Sigmoid colon (tissue), 7 donors: ENCODE measurements around the gene ST6GALNAC3. TPM values are rescaled to one million over a fixed set of nuclear protein-coding genes. Genes with fewer than 3 reads are reported as not detected.

Experiments used
- DNase-seq: peaks from one replicate; pipeline ENCODE4 v3.0.0-alpha.2; 2019
- H3K27ac ChIP-seq, 4 donors: fragments of 200-600 bp; sonication (generic); one replicate each; pipeline ENCODE4 v1.5.1; 2016 to 2019; ENCODE audit warnings: mild to moderate bottlenecking in 1 of 4
- H3K27me3 ChIP-seq, 3 donors: fragments of 200-600 bp; sonication (generic); one replicate each; pipeline ENCODE4 v1.5.1; 2019; ENCODE audit warnings: mild to moderate bottlenecking in 1 of 3
- H3K36me3 ChIP-seq, 4 donors: fragments of 200-600 bp; sonication (generic); one replicate each; pipeline ENCODE4 v1.5.1; 2016 to 2019
- H3K4me1 ChIP-seq, 4 donors: fragments of 200-600 bp; sonication (generic); one replicate each; pipeline ENCODE4 v1.5.1; 2017 to 2019
- H3K4me3 ChIP-seq, 4 donors: fragments of 200-600 bp; sonication (generic); one replicate each; pipeline ENCODE4 v1.5.1; 2017 to 2019; ENCODE audit warnings: mild to moderate bottlenecking in 2 of 4, moderate library complexity in 1 of 4
- H3K9me3 ChIP-seq, 4 donors: fragments of 200-600 bp in 3 of 4; sonication (generic) in 3 of 4; one replicate each; pipeline versions ENCODE4 v1.5.1 to v1.6.1; 2013 to 2019
- CTCF ChIP-seq, 4 experiments: fragments of 450-650 bp in 3 of 4; fragments of 200-600 bp in 1 of 4; IDR thresholded peaks; one replicate each; pipeline ENCODE4 v1.5.1; 2016 to 2019; ENCODE audit warnings: antibody characterized with exemption in 4 of 4, mild to moderate bottlenecking in 3 of 4, moderate library complexity in 2 of 4
- EP300 ChIP-seq, 4 donors: sonication (generic); formaldehyde crosslinking; IDR thresholded peaks; one replicate each; pipeline ENCODE4 v1.6.1; 2017; ENCODE audit warnings: antibody characterized with exemption in 4 of 4
- POLR2A ChIP-seq, 2 donors: fragments of 450-650 bp; IDR thresholded peaks; one replicate each; pipeline ENCODE4 v1.6.1; 2016; ENCODE audit warnings: antibody characterized with exemption in 2 of 2, mild to moderate bottlenecking in 2 of 2, moderate library complexity in 2 of 2
- POLR2AphosphoS5 ChIP-seq, 4 donors: sonication (generic); formaldehyde crosslinking; IDR thresholded peaks; one replicate each; pipeline ENCODE4 v1.6.1; 2017; ENCODE audit warnings: antibody characterized with exemption in 4 of 4
- WGBS, 2 donors: extraction: QIAGEN DNeasy Blood & Tissue Kit; methylation state at CpG; one replicate each; pipeline ENCODE4 v1.1.7; 2013; 5-methylcytosine and 5-hydroxymethylcytosine counted together
- intact Hi-C: fragments of 100-400 bp; cut with DNase I; formaldehyde crosslinking; loops from one replicate; pipeline ENCODE4 v1.15.1; 2023
- polyA plus RNA-seq, 3 donors: library from polyadenylated mRNA; stranded (reverse); fragments of 200-250 nt; gene quantifications; one replicate each; pipeline ENCODE4 v1.2.3, GENCODE V29; 2013
- total RNA-seq, 4 donors: library from RNA; depleted of rRNA; stranded (reverse); fragments of >200 nt; gene quantifications; one replicate each; pipeline ENCODE4 v1.1.0, GENCODE V29; 2016
- donor health status: healthy with polysubstance abuse.
- donor health status: Bipolar disorder and iron deficiency.
- donor health status: healthy.

The ST6GALNAC3 gene
- total and polyA plus RNA-seq, 7 donors: 1.6 to 7.5 (median 2.5) TPM

DNA sequence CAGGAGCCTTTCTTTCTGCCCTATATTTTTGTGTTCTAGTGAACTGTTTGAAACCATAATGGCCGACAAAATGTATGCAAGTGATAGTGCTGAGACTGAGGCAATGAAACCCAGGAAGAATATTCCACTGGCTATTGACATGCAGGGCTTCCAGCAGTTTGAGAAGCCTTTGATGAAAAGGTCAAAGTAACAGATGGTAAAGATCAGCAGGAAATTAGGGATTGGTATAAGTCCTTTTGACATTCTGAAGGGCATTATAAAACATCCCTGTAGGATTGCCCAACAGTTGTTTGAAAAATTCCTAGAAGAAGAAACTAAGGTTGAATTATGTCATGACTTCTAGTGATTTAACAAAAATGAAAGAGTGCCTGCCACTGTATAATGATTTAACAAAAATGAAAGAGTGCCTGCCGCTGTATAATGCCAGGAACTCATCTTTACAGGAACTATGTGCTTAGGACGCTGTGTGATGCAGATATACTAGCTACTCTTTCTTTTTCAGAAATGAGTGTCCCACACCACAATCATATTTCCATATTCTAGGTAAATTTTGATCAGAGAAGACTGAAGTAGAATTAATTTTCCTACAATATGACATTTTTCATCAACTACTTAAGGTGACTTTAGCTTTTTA lies 508.8 kb downstream of the ST6GALNAC3 start:
- Histone ChIP-seq H3K27me3 (no peaks in the 10 kb centered on the region), H3K27ac (no peak overlapping the region), H3K4me1 (no peaks in the 10 kb centered on the region), H3K9me3 (no peaks in the 10 kb centered on the region), H3K36me3 (no peaks in the 10 kb centered on the region), H3K4me3 (no peak overlapping the region)
- no peak for DNase-seq
- TF ChIP-seq EP300 (IDR thresholded peaks at IDR 0.05) (no peak), POLR2AphosphoS5 (IDR thresholded peaks at IDR 0.05) (no peak), CTCF (IDR thresholded peaks at IDR 0.05) (no peak), POLR2A (IDR thresholded peaks at IDR 0.05) (no peak)
- WGBS, 2 donors: 84 to 93% methylated on average over 3 of the region's 3 CpGs
- intact Hi-C loops: no loop called here

GRCh38 chr1:76583875-76584477 lies 509.4 kb downstream of the ST6GALNAC3 start:
- H3K27ac ChIP-seq: no peak overlapping the region
- no peaks in the 10 kb centered on the region for H3K36me3 ChIP-seq
- intact Hi-C loops: no loop called here
- no peak for DNase-seq
- TF ChIP-seq POLR2A (IDR thresholded peaks at IDR 0.05): no peak
- no peak for TF ChIP-seq CTCF (IDR thresholded peaks at IDR 0.05)
- no peak for TF ChIP-seq EP300 (IDR thresholded peaks at IDR 0.05)
- TF ChIP-seq POLR2AphosphoS5 (IDR thresholded peaks at IDR 0.05): no peak
- H3K4me1 ChIP-seq: no peaks in the 10 kb centered on the region
- H3K4me3 ChIP-seq: no peak overlapping the region
- no peaks in the 10 kb centered on the region for H3K27me3 ChIP-seq
- WGBS, 2 donors: 92 to 94% methylated on average over 1 of the region's 1 CpG
- H3K9me3 ChIP-seq: no peaks in the 10 kb centered on the region

DNA sequence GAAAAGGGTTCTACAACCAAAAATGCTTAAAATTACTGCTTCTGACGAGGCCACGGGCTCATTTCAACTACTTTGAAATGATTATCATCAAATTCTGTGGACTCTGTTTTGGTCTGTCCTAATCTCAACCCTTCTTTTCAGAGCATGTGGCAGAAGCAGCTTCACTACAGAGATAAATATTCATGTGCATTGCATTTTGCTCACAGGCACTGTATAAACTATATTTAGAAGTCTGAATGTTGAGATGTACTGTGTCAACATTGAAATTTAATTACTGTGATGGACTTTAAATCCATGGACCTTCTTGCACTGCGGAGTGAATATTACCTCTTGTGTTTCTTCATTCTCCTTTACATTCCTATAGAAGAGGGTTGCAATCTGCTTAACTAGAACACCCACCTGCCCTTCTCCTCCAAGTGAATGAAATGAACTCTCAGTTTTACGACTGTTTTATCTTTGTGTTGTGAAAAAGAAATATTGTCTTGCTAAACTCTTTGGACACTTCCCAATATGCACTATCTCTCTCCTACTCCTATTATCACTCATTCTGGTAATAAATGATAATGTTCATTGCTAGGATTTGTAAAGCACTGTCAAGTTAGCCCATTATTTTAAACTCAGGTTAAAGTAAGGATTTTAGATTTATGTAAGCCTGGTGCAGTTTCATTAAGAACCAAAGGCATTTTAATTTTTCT lies 511.6 kb downstream of the ST6GALNAC3 start:
- TF ChIP-seq POLR2A (IDR thresholded peaks at IDR 0.05) (no peak), POLR2AphosphoS5 (IDR thresholded peaks at IDR 0.05) (no peak), EP300 (IDR thresholded peaks at IDR 0.05) (no peak), CTCF (IDR thresholded peaks at IDR 0.05) (no peak)
- no peak overlapping the region for H3K27ac ChIP-seq
- no peaks in the 10 kb centered on the region for H3K4me1 ChIP-seq
- H3K27me3 ChIP-seq: no peaks in the 10 kb centered on the region
- intact Hi-C loops: no loop called here
- H3K4me3 ChIP-seq: no peak overlapping the region
- WGBS, 2 donors: 65 to 82% methylated on average over 4 of the region's 4 CpGs
- no peak for DNase-seq
- H3K36me3 ChIP-seq: no peaks in the 10 kb centered on the region
- H3K9me3 ChIP-seq: no peaks in the 10 kb centered on the region

DNA sequence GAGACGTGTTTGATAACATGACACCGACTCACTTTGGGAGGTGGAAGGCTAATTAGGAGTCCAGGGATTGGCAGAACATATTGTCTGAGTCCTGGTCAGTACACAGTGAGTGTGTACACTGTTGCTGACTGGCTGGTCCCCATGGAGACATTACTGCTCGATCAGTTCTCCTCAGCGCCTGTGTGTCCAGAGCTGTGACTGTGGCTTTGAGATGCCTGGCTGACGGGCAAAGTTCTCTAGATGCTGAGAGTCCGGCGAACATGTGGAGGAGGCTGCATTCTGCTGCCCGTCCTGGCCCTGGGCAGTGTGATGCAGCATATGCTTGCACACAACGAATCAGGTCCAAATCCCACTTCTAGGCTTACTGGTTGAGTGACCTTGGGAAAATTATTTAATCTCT lies 512.7 kb downstream of the ST6GALNAC3 start:
- intact Hi-C loops: no loop called here

GRCh38 chr1:76591461-76591860 lies 516.9 kb downstream of the ST6GALNAC3 start:
- 91 to 95% methylated on average over 1 of the region's 1 CpG for WGBS, 2 donors
- Histone ChIP-seq H3K36me3 (no peaks in the 10 kb centered on the region), H3K9me3 (peaks cover 0 to 2% (median 0%) of the 10 kb centered on the region in 4 donors), H3K27ac (no peak overlapping the region), H3K27me3 (no peaks in the 10 kb centered on the region), H3K4me3 (no peak overlapping the region), H3K4me1 (no peaks in the 10 kb centered on the region)
- no peak for TF ChIP-seq CTCF (IDR thresholded peaks at IDR 0.05)
- TF ChIP-seq POLR2AphosphoS5 (IDR thresholded peaks at IDR 0.05): no peak
- no peak for TF ChIP-seq POLR2A (IDR thresholded peaks at IDR 0.05)
- no peak for TF ChIP-seq EP300 (IDR thresholded peaks at IDR 0.05)
- intact Hi-C loops: no loop called here
- no peak for DNase-seq

More for the DNA sequence above, 512.7 kb downstream of the ST6GALNAC3 start:
- TF ChIP-seq EP300 (IDR thresholded peaks at IDR 0.05): no peak
- Histone ChIP-seq H3K4me3 (no peak overlapping the region), H3K27me3 (no peaks in the 10 kb centered on the region), H3K4me1 (no peaks in the 10 kb centered on the region), H3K36me3 (no peaks in the 10 kb centered on the region), H3K9me3 (no peaks in the 10 kb centered on the region), H3K27ac (no peak overlapping the region)
- no peak for DNase-seq
- 91 to 94% methylated on average over 9 of the region's 9 CpGs for WGBS, 2 donors
